HEK293 (cell line): Measurements from ENCODE around the gene KIAA0319L.

ENCODE experiments used
- CTCF ChIA-PET: fragments of 350-600 bp; formaldehyde crosslinking; extraction: SDS; loops from one replicate; lab custom pipeline; 2021; ENCODE audit warnings: antibody characterized with exemption; lab: Yijun Ruan, JAX
- POLR2A ChIA-PET: fragments of 300-600 bp; formaldehyde crosslinking; extraction: SDS; loops from one replicate; lab custom pipeline; 2020; ENCODE audit warnings: antibody characterized with exemption, inconsistent platforms; lab: Yijun Ruan, JAX
- H3K27ac ChIP-seq: fragments of 200-500 bp; sonication (Bioruptor generic); 2 replicates; pipeline ENCODE4 v1.5.1; 2014; ENCODE audit warnings: low read depth, low read length, control low read depth, inconsistent platforms; ENCODE audit errors: extremely low read depth
- H3K36me3 ChIP-seq, 2 experiments: fragments of 200-500 bp in 1 of 2; sonication (Bioruptor generic) in 1 of 2; 1 replicate in 1 of 2; 2 replicates in 1 of 2; pipeline ENCODE4 v1.5.1; 2014 to 2017; ENCODE audit warnings: inconsistent platforms in 2 of 2, low read length in 2 of 2; ENCODE audit not compliant: control insufficient read depth in 2 of 2, insufficient read depth in 1 of 2
- H3K4me1 ChIP-seq: fragments of 200-500 bp; sonication (Bioruptor generic); 2 replicates; pipeline ENCODE4 v1.5.1; 2014; ENCODE audit warnings: mild to moderate bottlenecking, low read length, inconsistent platforms; ENCODE audit not compliant: control insufficient read depth, insufficient read depth
- H3K4me3 ChIP-seq: 2 replicates; pipeline ENCODE4 v1.5.1; 2011; ENCODE audit warnings: low read depth, mild to moderate bottlenecking, control low read depth, low read length, moderate library complexity
- H3K9me3 ChIP-seq: fragments of 200-500 bp; sonication (Bioruptor generic); 2 replicates; pipeline ENCODE4 v1.5.1; 2014; ENCODE audit warnings: low read depth, low read length, inconsistent platforms; ENCODE audit not compliant: control insufficient read depth, insufficient read depth
- ATF2 ChIP-seq: fragments of 450-650 bp; formaldehyde crosslinking; IDR thresholded peaks from 2 replicates; pipeline ENCODE4 v1.5.1; 2016; ENCODE audit warnings: missing biosample characterization, missing genetic modification characterization, low read depth
- GLIS1 ChIP-seq: fragments of 450-650 bp; formaldehyde crosslinking; IDR thresholded peaks from 2 replicates; pipeline ENCODE4 v1.5.1; 2016; ENCODE audit warnings: missing biosample characterization, missing genetic modification characterization
- HOXD13 ChIP-seq: sonication (generic); formaldehyde crosslinking; IDR thresholded peaks from 2 replicates; pipeline ENCODE4 v1.8.0; 2022; ENCODE audit warnings: missing genetic modification reagents, borderline replicate concordance
- KLF8 ChIP-seq: fragments of 450-650 bp; formaldehyde crosslinking; IDR thresholded peaks from 2 replicates; pipeline ENCODE4 v1.5.1; 2016; ENCODE audit warnings: missing biosample characterization, missing genetic modification characterization
- ZBTB10 ChIP-seq: fragments of 450-650 bp; formaldehyde crosslinking; IDR thresholded peaks from 2 replicates; pipeline ENCODE4 v1.5.1; 2016; ENCODE audit warnings: missing biosample characterization, missing genetic modification characterization
- ZBTB17 ChIP-seq: fragments of 450-650 bp; formaldehyde crosslinking; IDR thresholded peaks from 2 replicates; pipeline ENCODE4 v1.5.1; 2016; ENCODE audit warnings: missing biosample characterization, missing genetic modification characterization
- ZBTB20 ChIP-seq: fragments of 450-650 bp; formaldehyde crosslinking; IDR thresholded peaks from 2 replicates; pipeline ENCODE4 v1.5.1; 2016; ENCODE audit warnings: missing biosample characterization, missing genetic modification characterization
- ZFP37 ChIP-seq: fragments of 450-650 bp; formaldehyde crosslinking; IDR thresholded peaks from 2 replicates; pipeline ENCODE4 v1.5.1; 2016; ENCODE audit warnings: missing biosample characterization, missing genetic modification characterization
- ZNF140 ChIP-seq: fragments of 450-650 bp; formaldehyde crosslinking; IDR thresholded peaks from 2 replicates; pipeline ENCODE4 v1.5.1; 2016; ENCODE audit warnings: missing biosample characterization, missing genetic modification characterization
- ZNF146 ChIP-seq: fragments of 450-650 bp; formaldehyde crosslinking; IDR thresholded peaks from 2 replicates; pipeline ENCODE4 v1.5.1; 2016; ENCODE audit warnings: missing biosample characterization, missing genetic modification characterization
- ZNF175 ChIP-seq: fragments of 450-650 bp; formaldehyde crosslinking; IDR thresholded peaks from 2 replicates; pipeline ENCODE4 v1.5.1; 2016; ENCODE audit warnings: missing biosample characterization, missing genetic modification characterization
- ZNF292 ChIP-seq: fragments of 450-650 bp; formaldehyde crosslinking; IDR thresholded peaks from 2 replicates; pipeline ENCODE4 v1.5.1; 2016; ENCODE audit warnings: low read depth, missing biosample characterization, missing genetic modification characterization, borderline replicate concordance
- ZNF37A ChIP-seq: fragments of 450-650 bp; IDR thresholded peaks from 2 replicates; pipeline ENCODE4 v1.5.1; 2018; ENCODE audit warnings: missing biosample characterization, missing genetic modification characterization
- ZNF521 ChIP-seq: fragments of 450-650 bp; formaldehyde crosslinking; IDR thresholded peaks from 2 replicates; pipeline ENCODE4 v1.5.1; 2017; ENCODE audit warnings: missing biosample characterization, mild to moderate bottlenecking, missing genetic modification characterization
- ZNF544 ChIP-seq: fragments of 450-650 bp; formaldehyde crosslinking; IDR thresholded peaks from 2 replicates; pipeline ENCODE4 v1.5.0; 2017; ENCODE audit warnings: missing biosample characterization, missing genetic modification characterization
- ZNF561 ChIP-seq: fragments of 450-650 bp; IDR thresholded peaks from 2 replicates; pipeline ENCODE4 v1.5.1; 2018; ENCODE audit warnings: missing biosample characterization, missing genetic modification characterization, borderline replicate concordance
- ZNF623 ChIP-seq: fragments of 450-650 bp; formaldehyde crosslinking; IDR thresholded peaks from 2 replicates; pipeline ENCODE4 v1.5.1; 2016; ENCODE audit warnings: missing biosample characterization, missing genetic modification characterization
- ZNF626 ChIP-seq: fragments of 450-650 bp; sonication (Bioruptor Pico); formaldehyde crosslinking; IDR thresholded peaks from 2 replicates; pipeline ENCODE4 v1.5.1; 2018; ENCODE audit warnings: missing biosample characterization, missing genetic modification characterization, inconsistent platforms
- ZNF629 ChIP-seq: fragments of 450-650 bp; formaldehyde crosslinking; IDR thresholded peaks from 2 replicates; pipeline ENCODE4 v1.5.1; 2017; ENCODE audit warnings: missing biosample characterization, missing genetic modification characterization
- ZNF654 ChIP-seq: fragments of 450-650 bp; formaldehyde crosslinking; IDR thresholded peaks from 2 replicates; pipeline ENCODE4 v1.5.1; 2016; ENCODE audit warnings: low read depth, missing biosample characterization, missing genetic modification characterization
- ZNF658 ChIP-seq: fragments of 450-650 bp; formaldehyde crosslinking; IDR thresholded peaks from 2 replicates; pipeline ENCODE4; 2016; ENCODE audit warnings: missing biosample characterization, missing genetic modification characterization
- ZNF747 ChIP-seq: fragments of 450-650 bp; formaldehyde crosslinking; IDR thresholded peaks from 2 replicates; pipeline ENCODE4 v1.5.1; 2016; ENCODE audit warnings: missing biosample characterization, missing genetic modification characterization
- ZNF776 ChIP-seq: fragments of 450-650 bp; formaldehyde crosslinking; IDR thresholded peaks from 2 replicates; pipeline ENCODE4 v1.5.0; 2017; ENCODE audit warnings: missing biosample characterization, missing genetic modification characterization, borderline replicate concordance

KIAA0319L gene

GRCh38 chr1:35426097-35426586, 131.1 kb downstream of the KIAA0319L start:
- no peaks in the 10 kb centered on the region for H3K9me3 ChIP-seq
- ChIA-PET POLR2A (no interaction called here), CTCF (no interaction called here)
- H3K27ac ChIP-seq = no peak overlapping the region
- H3K4me1 ChIP-seq = no peaks in the 10 kb centered on the region
- H3K36me3 ChIP-seq = peaks cover 7 to 49% of the 10 kb centered on the region in 2 experiments
- H3K4me3 ChIP-seq = no peak overlapping the region
- TF ChIP-seq ZNF561 (tag by site-specific recombination) (no peak), ZBTB20 (tag by site-specific recombination) (no peak), ZNF776 (tag by site-specific recombination) (no peak), ZBTB17 (tag by site-specific recombination) (no peak), ZNF292 (no peak), GLIS1 (no peak), ATF2 (tag by site-specific recombination) (no peak), ZNF658 (tag by site-specific recombination) (no peak), ZNF629 (no peak), HOXD13 (CRISPR knock-in tag) (no peak), KLF8 (tag by site-specific recombination) (no peak), ZBTB10 (no peak), ZNF37A (tag by site-specific recombination) (no peak)

- POLR2A ChIA-PET = no interaction called here
- H3K4me1 ChIP-seq = peaks cover 8% of the 10 kb centered on the region; the same call in 1 of the 2 replicates
- no peaks in the 10 kb centered on the region for H3K9me3 ChIP-seq
- CTCF ChIA-PET = no interaction called here
- no peak overlapping the region for H3K4me3 ChIP-seq
- H3K36me3 ChIP-seq = peaks cover 36 to 77% of the 10 kb centered on the region in 2 experiments
- no peak overlapping the region for H3K27ac ChIP-seq
- TF ChIP-seq ZFP37 (tag by site-specific recombination) = no peak
- no peak for TF ChIP-seq ZNF623
- no peak for TF ChIP-seq ZNF544 (tag by site-specific recombination)
- no peak for TF ChIP-seq ZNF626
- TF ChIP-seq ZNF140 = peak; percentile 49; the same call in 1 of the 2 replicates
- peak; percentile 83 for TF ChIP-seq ZNF146 (tag by site-specific recombination)
These were observed 148.3 kb downstream of the KIAA0319L start for GRCh38 chr1:35408925-35409324.

- ChIA-PET CTCF (interaction anchor here (1.3 kb wide), 1 partner anchor 161 kb away, joined by 3 read pairs; no protein-coding TSS in a partner anchor), POLR2A (interaction anchor here (0.6 kb wide), 1 partner anchor 207 kb away, joined by 3 read pairs; no protein-coding TSS in a partner anchor)
- H3K27ac ChIP-seq = no peak overlapping the region
- no peak overlapping the region for H3K4me3 ChIP-seq
- peaks cover 8% of the 10 kb centered on the region; the same call in 1 of the 2 replicates for H3K4me1 ChIP-seq
- no peaks in the 10 kb centered on the region for H3K9me3 ChIP-seq
- TF ChIP-seq ZBTB20 (tag by site-specific recombination) (no peak), ZNF747 (no peak), ZNF521 (tag by site-specific recombination) (no peak), ZNF654 (tag by site-specific recombination) (no peak), ZNF175 (no peak)
- TF ChIP-seq, all 188 proteins: peak for 0
- peaks cover 38 to 80% of the 10 kb centered on the region in 2 experiments for H3K36me3 ChIP-seq
These were observed 149.5 kb downstream of the KIAA0319L start for GRCh38 chr1:35407743-35408142.
